Measurements from ENCODE around the gene SEL1L. TPM values are rescaled to one million over a fixed set of nuclear protein-coding genes. Genes with fewer than 3 reads are reported as not detected.

The SEL1L gene
- total RNA-seq, 4 donors from 2014 or later = 19.0 to 38.3 (median 28.7) TPM

DNA sequence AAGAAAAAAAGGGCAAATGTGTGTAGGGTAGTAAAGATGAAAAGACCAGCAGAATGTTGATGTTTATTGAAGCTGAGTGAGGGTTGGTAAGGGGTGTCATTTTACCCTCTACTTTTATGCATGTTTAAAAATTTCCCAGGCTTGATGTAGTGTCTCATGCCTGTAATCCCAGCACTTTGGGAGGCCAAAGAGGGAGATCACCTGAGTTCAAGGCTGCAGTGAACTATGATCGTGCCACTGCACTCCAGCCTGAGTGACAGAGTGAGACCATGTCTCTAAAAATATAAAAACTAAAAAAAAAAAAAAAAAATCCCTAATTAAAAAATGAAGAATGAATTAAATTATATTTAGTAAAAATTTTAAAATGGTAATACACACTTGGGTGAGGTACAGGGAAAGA is 8.5 kb downstream of the SEL1L start:
- Histone ChIP-seq H3K4me3 (no peak overlapping the region), H3K27ac (no peak overlapping the region), H3K9me3 (no peaks in the 10 kb centered on the region), H3K36me3 (peaks cover 0 to 68% (median 7%) of the 10 kb centered on the region in 3 donors), H3K27me3 (no peaks in the 10 kb centered on the region), H3K4me1 (peaks cover 0 to 23% (median 2%) of the 10 kb centered on the region in 3 donors)
- TF ChIP-seq, protein P1, sequence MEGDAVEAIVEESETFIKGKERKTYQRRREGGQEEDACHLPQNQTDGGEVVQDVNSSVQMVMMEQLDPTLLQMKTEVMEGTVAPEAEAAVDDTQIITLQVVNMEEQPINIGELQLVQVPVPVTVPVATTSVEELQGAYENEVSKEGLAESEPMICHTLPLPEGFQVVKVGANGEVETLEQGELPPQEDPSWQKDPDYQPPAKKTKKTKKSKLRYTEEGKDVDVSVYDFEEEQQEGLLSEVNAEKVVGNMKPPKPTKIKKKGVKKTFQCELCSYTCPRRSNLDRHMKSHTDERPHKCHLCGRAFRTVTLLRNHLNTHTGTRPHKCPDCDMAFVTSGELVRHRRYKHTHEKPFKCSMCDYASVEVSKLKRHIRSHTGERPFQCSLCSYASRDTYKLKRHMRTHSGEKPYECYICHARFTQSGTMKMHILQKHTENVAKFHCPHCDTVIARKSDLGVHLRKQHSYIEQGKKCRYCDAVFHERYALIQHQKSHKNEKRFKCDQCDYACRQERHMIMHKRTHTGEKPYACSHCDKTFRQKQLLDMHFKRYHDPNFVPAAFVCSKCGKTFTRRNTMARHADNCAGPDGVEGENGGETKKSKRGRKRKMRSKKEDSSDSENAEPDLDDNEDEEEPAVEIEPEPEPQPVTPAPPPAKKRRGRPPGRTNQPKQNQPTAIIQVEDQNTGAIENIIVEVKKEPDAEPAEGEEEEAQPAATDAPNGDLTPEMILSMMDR (IDR thresholded peaks at IDR 0.05) = no peak
- TF ChIP-seq POLR2A (IDR thresholded peaks at IDR 0.05) = no peak
- WGBS, 2 donors = 89 to 100% methylated on average over 1 of the region's 1 CpG
- DNase-seq = no peak
- intact Hi-C loops (cut with DNase I) = no loop called here

DNA sequence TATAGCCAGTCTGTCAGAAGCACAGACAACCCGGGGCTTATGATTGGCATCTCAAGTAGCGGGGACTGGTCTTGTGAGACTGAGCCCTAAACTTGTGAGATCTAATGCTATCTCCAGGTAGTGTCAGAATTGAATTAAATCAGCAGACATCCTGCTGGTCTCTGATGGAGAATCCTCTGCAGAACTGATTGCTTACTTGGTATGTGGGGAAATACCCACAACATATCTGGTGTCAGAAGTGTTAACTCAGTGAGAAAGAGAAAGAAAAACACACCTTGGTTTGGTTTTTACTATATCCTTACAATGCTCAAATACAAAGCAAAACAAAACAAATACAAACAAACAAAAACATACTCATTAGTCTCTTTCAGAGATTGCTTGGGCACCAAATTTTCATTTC is 10.0 kb downstream of the SEL1L start:
- Histone ChIP-seq H3K27me3 (no peaks in the 10 kb centered on the region), H3K9me3 (no peaks in the 10 kb centered on the region), H3K36me3 (peaks cover 0 to 80% (median 7%) of the 10 kb centered on the region in 3 donors), H3K4me3 (no peak overlapping the region), H3K27ac (no peak overlapping the region), H3K4me1 (peaks cover 0 to 23% (median 11%) of the 10 kb centered on the region in 3 donors)
- DNase-seq = no peak
- intact Hi-C loops (cut with DNase I) = no loop called here
- TF ChIP-seq POLR2A (IDR thresholded peaks at IDR 0.05) = no peak
- TF ChIP-seq, protein P1 (IDR thresholded peaks at IDR 0.05) = no peak
- 90% methylated on average over 2 of the region's 2 CpGs for WGBS, 2 donors

DNA sequence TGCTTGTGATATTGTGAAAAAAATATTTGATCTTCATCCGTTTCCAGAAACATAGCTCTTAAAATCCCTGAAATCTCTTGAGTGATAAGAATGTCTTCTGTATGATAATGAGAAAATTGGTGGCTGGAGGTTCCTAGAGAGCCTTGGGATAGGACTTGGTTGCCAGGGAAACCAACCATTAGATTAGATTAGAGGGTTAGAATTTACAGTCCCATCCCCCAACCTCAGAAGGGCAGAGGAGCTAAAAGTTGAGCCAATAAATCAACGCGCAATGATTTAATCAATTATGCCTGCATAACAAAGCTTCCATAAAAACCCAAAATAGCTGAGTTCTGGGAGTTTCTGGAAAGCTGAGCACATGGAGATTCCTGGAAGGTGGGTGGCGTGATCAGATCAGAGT is 10.6 kb downstream of the SEL1L start:
- no peak for DNase-seq
- Histone ChIP-seq H3K27me3 (no peaks in the 10 kb centered on the region), H3K27ac (no peak overlapping the region), H3K4me3 (no peak overlapping the region), H3K4me1 (peaks cover 0 to 24% (median 14%) of the 10 kb centered on the region in 3 donors), H3K36me3 (peaks cover 0 to 86% (median 7%) of the 10 kb centered on the region in 3 donors), H3K9me3 (no peaks in the 10 kb centered on the region)
- intact Hi-C loops (cut with DNase I) = no loop called here
- WGBS, 2 donors = 92 to 95% methylated on average over 4 of the region's 4 CpGs
- TF ChIP-seq, protein P1 (IDR thresholded peaks at IDR 0.05) = no peak
- TF ChIP-seq POLR2A (IDR thresholded peaks at IDR 0.05) = no peak

DNA sequence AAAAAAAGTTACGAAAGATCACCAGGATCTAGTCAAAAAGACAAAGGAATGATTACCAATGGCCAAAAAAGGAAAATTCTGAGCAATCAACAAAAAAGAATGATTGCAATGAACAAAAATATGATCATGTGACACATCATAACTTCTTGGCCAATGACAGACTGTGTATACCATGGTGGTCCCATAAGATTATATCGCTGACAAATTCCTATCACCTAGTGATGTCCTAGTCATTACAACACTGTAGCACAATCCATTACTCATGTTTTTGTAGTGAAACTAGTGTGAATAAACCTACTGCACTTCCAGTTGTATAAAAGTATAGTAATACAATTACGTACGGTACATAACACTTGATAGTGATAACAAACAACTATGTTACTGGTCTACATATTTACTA is 12.3 kb downstream of the SEL1L start:
- Histone ChIP-seq H3K36me3 (peaks cover 0 to 94% (median 4%) of the 10 kb centered on the region in 3 donors), H3K4me3 (no peak overlapping the region), H3K9me3 (no peaks in the 10 kb centered on the region), H3K27ac (no peak overlapping the region), H3K4me1 (peaks cover 0 to 38% (median 17%) of the 10 kb centered on the region in 3 donors), H3K27me3 (no peaks in the 10 kb centered on the region)
- WGBS, 2 donors = 94 to 97% methylated on average over 4 of the region's 4 CpGs
- intact Hi-C loops (cut with DNase I) = no loop called here
- no peak for TF ChIP-seq POLR2A (IDR thresholded peaks at IDR 0.05)
- TF ChIP-seq, protein P1 (IDR thresholded peaks at IDR 0.05) = no peak
- no peak for DNase-seq

DNA sequence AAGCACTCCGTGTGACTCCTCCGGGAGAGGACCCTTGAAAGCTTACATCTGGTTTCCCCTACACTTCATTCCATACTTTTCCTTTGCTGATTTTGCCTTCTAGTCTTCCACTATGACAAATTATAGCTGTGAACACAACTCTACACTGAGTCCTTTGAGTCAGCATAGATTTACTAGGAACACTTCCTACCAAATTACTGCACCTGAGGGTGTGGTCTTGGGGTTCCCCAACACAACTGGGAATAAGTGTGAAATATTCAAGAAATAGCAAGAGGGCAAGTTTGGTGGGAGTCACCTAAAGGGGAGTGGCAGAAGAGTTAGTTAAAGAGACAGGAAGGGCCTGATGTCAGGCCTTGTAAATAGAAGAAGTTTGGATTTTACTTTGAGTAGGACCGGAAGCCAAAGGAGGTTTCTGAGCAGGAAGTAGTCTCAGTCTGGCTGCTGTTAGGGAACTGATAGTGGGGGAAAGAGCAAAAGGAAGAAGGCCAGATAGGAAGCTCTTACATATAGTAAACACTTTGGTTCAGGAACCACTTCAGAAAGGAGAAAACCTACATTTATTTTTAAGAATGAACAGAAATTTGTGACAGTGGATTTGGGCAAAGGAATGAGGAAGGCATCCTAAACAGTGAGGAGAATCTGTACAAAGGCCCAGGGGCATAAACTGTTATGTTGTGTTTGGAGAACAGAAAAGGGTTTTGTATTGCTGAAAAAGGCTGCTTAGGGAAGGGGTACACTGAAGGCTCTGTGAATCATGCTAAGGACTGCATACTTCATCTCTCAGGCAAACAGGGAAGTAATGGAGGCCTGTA is 14.2 kb downstream of the SEL1L start:
- TF ChIP-seq, protein P1 (IDR thresholded peaks at IDR 0.05) = no peak
- no peak for TF ChIP-seq POLR2A (IDR thresholded peaks at IDR 0.05)
- Histone ChIP-seq H3K36me3 (peaks cover 0 to 94% (median 0%) of the 10 kb centered on the region in 3 donors), H3K4me1 (peaks cover 0 to 38% (median 17%) of the 10 kb centered on the region in 3 donors), H3K27ac (peak overlapping the region in 3 of 4 donors; percentile 49 to 64 (median 61)), H3K9me3 (no peaks in the 10 kb centered on the region), H3K4me3 (no peak overlapping the region), H3K27me3 (no peaks in the 10 kb centered on the region)
- no peak for DNase-seq
- 55 to 74% methylated on average over 3 of the region's 3 CpGs for WGBS, 2 donors
- intact Hi-C loops (cut with DNase I) = no loop called here
